Endothelial cell of umbilical vein (primary cell): ENCODE data around the gene CD99L2. TPM values are rescaled to one million over a fixed set of nuclear protein-coding genes. Genes with fewer than 3 reads are reported as not detected.

ENCODE experiments used
- BruUV-seq: library from RNA; stranded (reverse); fragments of 400-500 nt; replicated peaks from 2 replicates; lab custom pipeline; 2021; lab: Mats Ljungman, UMichigan
- CTCF ChIA-PET: fragments of 300-600, 350-600 bp; sonication (Branson Sonifier 250); formaldehyde crosslinking; loops from one replicate; lab custom pipeline; 2021; ENCODE audit warnings: antibody characterized with exemption, inconsistent platforms; lab: Charles Lee
- POLR2A ChIA-PET: fragments of 300-600, 350-600 bp; sonication (Branson Sonifier 250); formaldehyde crosslinking; loops from one replicate; lab custom pipeline; 2021; ENCODE audit warnings: antibody characterized with exemption, inconsistent platforms; lab: Charles Lee
- DNase-seq: peaks from one replicate; pipeline ENCODE4 v3.0.0-alpha.2; 2011; ENCODE audit warnings: low read depth, low spot score
- FAIRE-seq: peaks from 2 replicates; lab custom pipeline; 2011; peaks lifted over from hg19 to GRCh38; lab: Jason Lieb, UNC
- H2AFZ ChIP-seq: 2 replicates; pipeline ENCODE4 v1.6.0; 2012; ENCODE audit warnings: low read depth, low read length, control low read depth, inconsistent platforms
- H3K27ac ChIP-seq: 2 replicates; pipeline ENCODE4 v1.5.1; 2011; ENCODE audit warnings: low read depth, mild to moderate bottlenecking, control low read depth, low read length, moderate library complexity; ENCODE audit not compliant: insufficient read depth
- H3K27me3 ChIP-seq, 2 experiments: 2 replicates each; pipeline versions ENCODE4 v1.6.0 to v1.6.1; 2011; ENCODE audit warnings: low read length in 2 of 2, mixed read lengths in 1 of 2; ENCODE audit not compliant: control insufficient read depth in 2 of 2, insufficient read depth in 2 of 2
- H3K36me3 ChIP-seq, 2 experiments: 2 replicates in 1 of 2; 3 replicates in 1 of 2; pipeline ENCODE4 v1.5.1; 2011; ENCODE audit warnings: low read length in 2 of 2, mild to moderate bottlenecking in 1 of 2, moderate library complexity in 1 of 2; ENCODE audit not compliant: control insufficient read depth in 2 of 2, insufficient read depth in 2 of 2; ENCODE audit errors: extremely low read depth in 1 of 2
- H3K4me1 ChIP-seq: 3 replicates; pipeline ENCODE4 v1.5.1; 2011; ENCODE audit warnings: mild to moderate bottlenecking, low read length; ENCODE audit not compliant: control insufficient read depth, insufficient read depth; ENCODE audit errors: extremely low read depth
- H3K4me2 ChIP-seq: 2 replicates; pipeline ENCODE4 v1.6.1; 2011; ENCODE audit warnings: low read length, control low read depth, mixed read lengths; ENCODE audit not compliant: insufficient read depth
- H3K4me3 ChIP-seq, 3 experiments: fragments of 200-600 bp in 1 of 3; sonication (generic), shearing (Covaris generic) in 1 of 3; replicated peaks in 1 of 3; 2 replicates each; pipeline ENCODE4 v1.5.1; 2011 to 2016; ENCODE audit warnings: control low read depth in 3 of 3, low read length in 3 of 3, mild to moderate bottlenecking in 2 of 3, inconsistent platforms in 1 of 3, low read depth in 1 of 3, moderate library complexity in 1 of 3; ENCODE audit not compliant: insufficient read depth in 1 of 3
- H3K79me2 ChIP-seq: 2 replicates; pipeline ENCODE4 v1.6.0; 2012; ENCODE audit warnings: low read length, inconsistent platforms; ENCODE audit not compliant: control insufficient read depth, insufficient read depth
- H3K9ac ChIP-seq: replicated peaks from 2 replicates; pipeline ENCODE3; 2011; ENCODE audit warnings: low read length, control low read depth; ENCODE audit not compliant: insufficient read depth; ENCODE audit errors: extremely low read depth
- H3K9me1 ChIP-seq: replicated peaks from 3 replicates; pipeline ENCODE4 v1.6.0; 2011; ENCODE audit warnings: mild to moderate bottlenecking, low read length; ENCODE audit not compliant: control insufficient read depth, insufficient read depth; ENCODE audit errors: extremely low read depth
- H3K9me3 ChIP-seq: replicated peaks from 2 replicates; pipeline ENCODE4 v1.5.1; 2012; ENCODE audit warnings: low read length, inconsistent platforms; ENCODE audit not compliant: control insufficient read depth, insufficient read depth
- H4K20me1 ChIP-seq: replicated peaks from 2 replicates; pipeline ENCODE3; 2011; ENCODE audit warnings: mild to moderate bottlenecking, low read length; ENCODE audit not compliant: control insufficient read depth, insufficient read depth; ENCODE audit errors: extremely low read depth
- EZH2 ChIP-seq: IDR thresholded peaks from 2 replicates; pipeline ENCODE4 v1.6.1; 2012; ENCODE audit warnings: borderline replicate concordance, low read depth, mild to moderate bottlenecking, moderate library complexity, low read length, inconsistent platforms; ENCODE audit not compliant: severe bottlenecking
- FOS ChIP-seq: IDR thresholded peaks from 2 replicates; pipeline ENCODE4 v1.6.1; 2011; ENCODE audit warnings: mild to moderate bottlenecking, low read length, moderate library complexity, borderline replicate concordance; ENCODE audit not compliant: insufficient read depth
- GATA2 ChIP-seq: IDR thresholded peaks from 2 replicates; pipeline ENCODE4 v1.7.0; 2011; ENCODE audit warnings: low read depth, mild to moderate bottlenecking, moderate library complexity, mixed read lengths, low read length; ENCODE audit not compliant: insufficient read length, insufficient read depth
- JUN ChIP-seq: IDR thresholded peaks from 2 replicates; pipeline ENCODE4 v1.6.1; 2011; ENCODE audit warnings: borderline replicate concordance, low read depth; ENCODE audit not compliant: insufficient read length, insufficient read depth
- MYC ChIP-seq: IDR thresholded peaks from one replicate; pipeline ENCODE4 v1.6.1; 2011; ENCODE audit warnings: mild to moderate bottlenecking, low read depth, low read length
- POLR2A ChIP-seq: IDR thresholded peaks from 2 replicates; pipeline ENCODE4 v1.6.1; 2012; ENCODE audit warnings: low read depth, mild to moderate bottlenecking, control low read depth, low read length
- POLR2AphosphoS5 ChIP-seq: IDR thresholded peaks from 2 replicates; pipeline ENCODE4 v1.6.1; 2012; ENCODE audit warnings: low read depth, mild to moderate bottlenecking, control low read depth, low read length, moderate library complexity; ENCODE audit not compliant: insufficient read depth
- dilution Hi-C: fragments of 300-500 bp; cut with MboI; formaldehyde crosslinking; loops from one replicate; pipeline ENCODE4 v1.15.0; 2019; ENCODE audit warnings: low sequenced_read_pairs; ENCODE audit not compliant: extremely low pct_ligation_motif_present
- intact Hi-C: fragments of 100-400 bp; cut with micrococcal nuclease; formaldehyde crosslinking; loops from one replicate; pipeline ENCODE4 v1.10.0; 2022
- polyA plus RNA-seq, 4 experiments: library from polyadenylated mRNA; depleted of rRNA in 3 of 4; stranded (reverse) in 3 of 4; unstranded in 1 of 4; fragments of >200 nt; gene quantifications; 2 replicates each; pipeline versions ENCODE4 v1.2.1 to v1.2.3, GENCODE V29; 2011 to 2012; ENCODE audit warnings: missing spikeins in 1 of 4
- total RNA-seq: library from RNA; stranded (reverse); gene quantifications from 2 replicates; pipeline ENCODE4 v1.2.3, GENCODE V29; 2021
- TF ChIP-seq, protein P1 (sequence below): IDR thresholded peaks from 2 replicates; pipeline ENCODE4 v1.6.1; 2011; ENCODE audit not compliant: insufficient read depth, insufficient read length
- TF ChIP-seq, protein P2 (sequence below), 2 donors: IDR thresholded peaks; 1 replicate in 1 of 2; 2 replicates in 1 of 2; pipeline ENCODE4 v1.5.1; 2011; ENCODE audit warnings: low read length in 2 of 2, mild to moderate bottlenecking in 2 of 2, moderate library complexity in 2 of 2, control low read depth in 1 of 2, inconsistent platforms in 1 of 2, low read depth in 1 of 2; ENCODE audit not compliant: insufficient read depth in 1 of 2; ENCODE audit errors: extremely low read depth in 1 of 2

CD99L2 gene
- total and polyA plus RNA-seq, 2 donors (not counting 3 experiments of a cell fraction or from before 2014, with no cell fraction given) = 33.2 to 43.4 TPM

DNA sequence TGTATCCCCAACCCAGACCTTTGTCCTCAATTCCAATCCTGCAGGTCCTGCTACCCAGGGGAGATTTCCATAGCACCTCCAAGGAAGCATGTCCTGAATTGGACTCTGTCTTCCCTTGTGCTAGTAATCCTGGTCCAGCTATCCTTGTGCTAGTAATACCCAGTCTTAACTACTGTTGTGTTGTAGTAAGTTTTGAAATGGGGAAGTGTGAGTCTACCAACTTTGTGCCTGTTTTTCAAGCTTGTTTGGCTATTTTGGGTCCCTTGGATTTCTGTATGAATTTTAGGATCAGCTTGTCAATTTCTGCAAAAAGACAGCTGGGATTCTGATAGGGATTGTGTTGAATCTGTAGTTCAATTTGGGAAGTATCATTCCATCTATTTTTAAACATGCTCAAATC, 51.4 kb downstream of the CD99L2 start:
- no peaks in the 10 kb centered on the region for H3K9me1 ChIP-seq
- no peaks in the 10 kb centered on the region for H3K79me2 ChIP-seq
- no peak overlapping the region for H3K4me3 ChIP-seq
- intact Hi-C loops = no loop called here
- POLR2A ChIA-PET = no interaction called here
- H3K9me3 ChIP-seq = no peaks in the 10 kb centered on the region
- no peaks in the 10 kb centered on the region for H3K36me3 ChIP-seq
- H4K20me1 ChIP-seq = no peaks in the 10 kb centered on the region
- H3K27ac ChIP-seq = no peak overlapping the region
- FAIRE-seq (peak; percentile 50), DNase-seq (no peak)
- CTCF ChIA-PET = no interaction called here
- no peaks in the 10 kb centered on the region for H3K27me3 ChIP-seq
- no peak for TF ChIP-seq POLR2A
- TF ChIP-seq GATA2 = no peak
- TF ChIP-seq MYC = no peak
- TF ChIP-seq EZH2 = no peak
- no peak for TF ChIP-seq JUN
- TF ChIP-seq POLR2AphosphoS5 = no peak
- TF ChIP-seq, protein P1, sequence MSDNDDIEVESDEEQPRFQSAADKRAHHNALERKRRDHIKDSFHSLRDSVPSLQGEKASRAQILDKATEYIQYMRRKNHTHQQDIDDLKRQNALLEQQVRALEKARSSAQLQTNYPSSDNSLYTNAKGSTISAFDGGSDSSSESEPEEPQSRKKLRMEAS = no peak
- TF ChIP-seq, protein P2, sequence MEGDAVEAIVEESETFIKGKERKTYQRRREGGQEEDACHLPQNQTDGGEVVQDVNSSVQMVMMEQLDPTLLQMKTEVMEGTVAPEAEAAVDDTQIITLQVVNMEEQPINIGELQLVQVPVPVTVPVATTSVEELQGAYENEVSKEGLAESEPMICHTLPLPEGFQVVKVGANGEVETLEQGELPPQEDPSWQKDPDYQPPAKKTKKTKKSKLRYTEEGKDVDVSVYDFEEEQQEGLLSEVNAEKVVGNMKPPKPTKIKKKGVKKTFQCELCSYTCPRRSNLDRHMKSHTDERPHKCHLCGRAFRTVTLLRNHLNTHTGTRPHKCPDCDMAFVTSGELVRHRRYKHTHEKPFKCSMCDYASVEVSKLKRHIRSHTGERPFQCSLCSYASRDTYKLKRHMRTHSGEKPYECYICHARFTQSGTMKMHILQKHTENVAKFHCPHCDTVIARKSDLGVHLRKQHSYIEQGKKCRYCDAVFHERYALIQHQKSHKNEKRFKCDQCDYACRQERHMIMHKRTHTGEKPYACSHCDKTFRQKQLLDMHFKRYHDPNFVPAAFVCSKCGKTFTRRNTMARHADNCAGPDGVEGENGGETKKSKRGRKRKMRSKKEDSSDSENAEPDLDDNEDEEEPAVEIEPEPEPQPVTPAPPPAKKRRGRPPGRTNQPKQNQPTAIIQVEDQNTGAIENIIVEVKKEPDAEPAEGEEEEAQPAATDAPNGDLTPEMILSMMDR (IDR thresholded peaks at IDR 0.05; ENCODE audit: extremely low read depth in 1 of 2, insufficient read depth in 1 of 2, low read depth in 1 of 2, low read length in 2 of 2) = no peak
- no peak for TF ChIP-seq FOS
- H2AFZ ChIP-seq = no peak overlapping the region
- no peak overlapping the region for H3K9ac ChIP-seq
- H3K4me1 ChIP-seq = no peaks in the 10 kb centered on the region
- BruUV-seq = no TSS peak
- no peak overlapping the region for H3K4me2 ChIP-seq
- dilution Hi-C loops = no loop called here
